ENCODE data around the gene CYB5B.

Gene CYB5B

DNA sequence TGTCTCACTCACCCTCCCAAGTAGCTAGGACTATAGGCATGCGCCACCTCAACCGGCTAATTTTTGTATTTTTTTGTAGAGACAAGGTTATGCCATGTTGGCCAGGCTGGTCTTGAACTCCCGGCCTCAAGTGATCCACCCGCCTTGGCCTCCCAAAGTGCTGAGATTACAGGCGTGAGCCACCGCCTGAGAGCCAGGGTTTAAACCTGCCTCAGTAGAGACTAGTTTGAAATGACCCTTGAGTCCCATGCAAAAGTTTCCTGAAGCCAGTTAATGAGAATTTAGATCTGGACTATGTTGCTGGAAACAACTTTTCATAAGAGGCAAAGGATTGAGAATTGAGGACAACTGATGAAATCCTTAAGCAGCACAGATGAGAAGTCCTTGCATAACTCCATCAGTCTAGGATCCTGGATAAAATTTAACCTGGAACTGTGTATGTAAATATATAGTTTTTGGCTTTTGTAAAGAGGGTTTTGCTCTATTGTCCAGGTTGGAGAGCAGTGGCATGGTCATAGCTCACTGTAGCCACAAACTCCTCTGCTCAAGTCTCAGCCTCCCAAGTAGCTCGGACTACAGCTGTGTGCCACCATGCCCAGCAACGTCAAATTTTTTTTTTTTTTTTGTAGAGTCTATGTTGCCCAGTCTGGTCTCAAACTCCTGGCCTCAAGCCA is 43.2 kb downstream of the CYB5B start:
- H3K4me3 ChIP-seq (ENCODE audit: low read depth, low read length), result no peak overlapping the region
- TF ChIP-seq, protein P1, sequence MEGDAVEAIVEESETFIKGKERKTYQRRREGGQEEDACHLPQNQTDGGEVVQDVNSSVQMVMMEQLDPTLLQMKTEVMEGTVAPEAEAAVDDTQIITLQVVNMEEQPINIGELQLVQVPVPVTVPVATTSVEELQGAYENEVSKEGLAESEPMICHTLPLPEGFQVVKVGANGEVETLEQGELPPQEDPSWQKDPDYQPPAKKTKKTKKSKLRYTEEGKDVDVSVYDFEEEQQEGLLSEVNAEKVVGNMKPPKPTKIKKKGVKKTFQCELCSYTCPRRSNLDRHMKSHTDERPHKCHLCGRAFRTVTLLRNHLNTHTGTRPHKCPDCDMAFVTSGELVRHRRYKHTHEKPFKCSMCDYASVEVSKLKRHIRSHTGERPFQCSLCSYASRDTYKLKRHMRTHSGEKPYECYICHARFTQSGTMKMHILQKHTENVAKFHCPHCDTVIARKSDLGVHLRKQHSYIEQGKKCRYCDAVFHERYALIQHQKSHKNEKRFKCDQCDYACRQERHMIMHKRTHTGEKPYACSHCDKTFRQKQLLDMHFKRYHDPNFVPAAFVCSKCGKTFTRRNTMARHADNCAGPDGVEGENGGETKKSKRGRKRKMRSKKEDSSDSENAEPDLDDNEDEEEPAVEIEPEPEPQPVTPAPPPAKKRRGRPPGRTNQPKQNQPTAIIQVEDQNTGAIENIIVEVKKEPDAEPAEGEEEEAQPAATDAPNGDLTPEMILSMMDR (IDR thresholded peaks at IDR 0.05; ENCODE audit: low read depth, low read length), result no peak

- H3K4me3 ChIP-seq (ENCODE audit: low read depth, low read length), result no peak overlapping the region
- TF ChIP-seq, protein P1 (IDR thresholded peaks at IDR 0.05; ENCODE audit: low read depth, low read length), result no peak
Observed at GRCh38 chr16:69469807-69470561, 45.6 kb downstream of the CYB5B start.

DNA sequence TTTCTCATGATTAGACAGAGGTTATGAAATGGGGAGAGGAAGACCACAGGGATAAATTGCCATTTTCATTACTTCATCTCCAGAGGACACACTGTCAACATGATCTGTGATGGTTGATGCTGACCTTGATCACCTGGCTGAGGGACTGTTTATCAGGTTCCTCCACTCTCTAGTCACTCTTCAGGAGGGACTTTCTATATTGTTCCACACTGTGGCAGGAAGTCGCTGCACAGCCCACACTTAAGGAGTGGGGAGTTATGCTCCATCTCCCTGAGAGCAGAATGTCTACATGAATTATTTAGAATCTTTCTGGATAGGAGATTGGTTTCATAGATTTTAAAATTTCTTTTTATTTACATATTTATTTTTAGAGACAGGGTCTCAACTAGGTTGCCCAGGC is 46.7 kb downstream of the CYB5B start:
- TF ChIP-seq, protein P1 (IDR thresholded peaks at IDR 0.05; ENCODE audit: low read depth, low read length), result no peak
- H3K4me3 ChIP-seq (ENCODE audit: low read depth, low read length), result no peak overlapping the region

DNA sequence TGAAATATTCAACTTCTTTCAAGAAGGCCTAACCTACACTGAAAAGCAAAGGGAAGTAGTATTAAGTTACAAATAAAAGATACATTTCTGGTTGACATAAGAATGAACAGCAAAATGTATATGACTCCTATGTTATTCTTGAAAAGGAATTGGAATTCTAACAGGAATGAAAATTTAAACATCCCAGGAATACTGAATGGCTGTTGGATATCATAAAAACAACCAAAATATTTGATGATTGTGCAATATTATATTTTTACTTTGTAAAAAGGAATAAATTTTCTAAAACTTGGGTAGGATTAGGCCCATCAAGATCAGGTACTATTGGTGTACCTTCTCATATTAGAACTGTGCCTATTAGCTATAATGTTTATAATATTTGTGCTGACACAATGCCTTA is 50.0 kb downstream of the CYB5B start:
- TF ChIP-seq, protein P1 (IDR thresholded peaks at IDR 0.05; ENCODE audit: low read depth, low read length), result no peak
- H3K4me3 ChIP-seq (ENCODE audit: low read depth, low read length), result no peak overlapping the region

DNA sequence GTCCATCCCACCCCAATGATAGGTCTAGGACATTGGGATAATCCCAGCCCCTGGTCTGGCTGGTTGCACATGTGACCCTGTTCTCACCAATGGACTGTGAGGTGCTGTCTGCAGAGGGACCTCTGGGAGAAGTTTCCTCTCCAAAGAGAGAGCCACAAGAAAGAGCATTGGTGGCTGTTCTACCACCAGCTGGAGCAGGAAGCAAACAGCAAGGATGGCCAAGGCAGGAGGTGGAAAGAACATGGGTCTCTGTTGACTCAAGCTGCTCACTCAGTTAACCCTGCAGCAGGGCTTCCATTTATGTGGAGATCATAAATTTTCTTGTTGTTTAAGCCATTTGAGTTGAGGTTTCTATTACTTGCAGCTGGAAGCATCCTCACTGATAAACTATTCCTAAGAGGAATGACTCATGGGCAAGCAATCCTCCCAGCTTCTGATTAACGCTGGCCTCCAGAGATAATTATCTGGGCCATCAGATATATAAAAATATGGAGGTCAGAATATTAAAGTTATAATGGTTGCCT is 52.6 kb downstream of the CYB5B start:
- H3K4me3 ChIP-seq (ENCODE audit: low read depth, low read length), result peak overlapping the region; percentile 11; the same call in 1 of the 2 replicates
- TF ChIP-seq, protein P1 (IDR thresholded peaks at IDR 0.05; ENCODE audit: low read depth, low read length), result no peak

GRCh38 chr16:69477546-69477945 is 53.1 kb downstream of the CYB5B start:
- no peak overlapping the region for H3K4me3 ChIP-seq (ENCODE audit: low read depth, low read length)
- TF ChIP-seq, protein P1 (IDR thresholded peaks at IDR 0.05; ENCODE audit: low read depth, low read length), result no peak

DNA sequence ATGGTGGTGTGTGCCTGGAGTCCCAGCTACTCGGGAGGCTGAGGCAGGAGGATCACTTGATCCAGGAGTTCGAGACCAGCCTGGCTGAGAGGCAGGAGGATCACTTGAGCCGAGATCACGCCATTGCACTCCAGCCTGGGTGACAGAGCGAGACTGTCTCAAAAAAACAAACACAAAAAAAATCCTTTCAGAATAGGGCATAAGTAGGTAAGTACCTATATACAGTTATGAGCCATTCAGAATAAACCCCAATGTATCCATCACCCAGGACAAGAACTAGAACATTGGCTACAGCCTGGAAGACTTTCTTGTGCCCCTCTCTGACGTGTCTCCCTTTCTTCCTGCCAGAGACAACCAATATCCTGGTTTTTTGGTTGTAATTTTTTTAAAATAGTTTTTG is 54.3 kb downstream of the CYB5B start:
- TF ChIP-seq, protein P1 (IDR thresholded peaks at IDR 0.05; ENCODE audit: low read depth, low read length), result no peak
- no peak overlapping the region for H3K4me3 ChIP-seq (ENCODE audit: low read depth, low read length)

All from WI38 (cell line).